ENCODE results near the gene SLTM. TPM values are rescaled to one million over a fixed set of nuclear protein-coding genes. Genes with fewer than 3 reads are reported as not detected.
"Not testable (repeated sequence)": the region's sequence is repeated elsewhere in the genome, so short reads cannot be mapped to it uniquely, and the experiment has no call there.

The SLTM gene
- total RNA-seq, 1 experiment from 2014 or later: 127 TPM

GRCh38 chr15:58951388-58952007 lies 18.0 kb upstream of the SLTM start:
- ChIA-PET POLR2A (ENCODE audit: low non-redundant PET) (no interaction called here), CTCF (no interaction called here)
- DNase-seq (ENCODE audit: low spot score): peak; percentile 39

GRCh38 chr15:58947179-58947578 lies 13.7 kb upstream of the SLTM start:
- Histone ChIP-seq H3K27me3 (replicated peaks; ENCODE audit: insufficient read depth, low read depth, low read length, poor library complexity) (no peaks in the 10 kb centered on the region), H3K4me1 (ENCODE audit: insufficient read depth, low read length, poor library complexity, severe bottlenecking) (peaks cover 5% of the 10 kb centered on the region), H3K36me3 (ENCODE audit: insufficient read depth, low read length, poor library complexity, severe bottlenecking) (no peaks in the 10 kb centered on the region), H3K9me3 (ENCODE audit: low read depth, low read length, poor library complexity, severe bottlenecking) (no peaks in the 10 kb centered on the region), H3K4me3 (ENCODE audit: low read depth, low read length, poor library complexity, severe bottlenecking) (no peak overlapping the region), H3K27ac (ENCODE audit: low read depth, low read length, poor library complexity, severe bottlenecking) (no peak overlapping the region)
- no TSS peak for BruUV-seq (replicated peaks)
- DNase-seq (ENCODE audit: low spot score): no peak
- POLR2A ChIA-PET (ENCODE audit: low non-redundant PET): no interaction called here
- TF ChIP-seq CTCF (conservative IDR thresholded peaks at IDR 0.05; ENCODE audit: low read depth, low read length) (no peak), EZH2 (IDR thresholded peaks at IDR 0.05; ENCODE audit: borderline replicate concordance, low read depth, low read length, poor library complexity, severe bottlenecking) (no peak)
- CTCF ChIA-PET: no interaction called here
- intact Hi-C loops (cut with micrococcal nuclease; ENCODE audit: unreplicated experiment): no loop called here

More at GRCh38 chr15:58951388-58952007, 18.0 kb upstream of the SLTM start:
- H3K4me3 ChIP-seq (ENCODE audit: low read depth, low read length, poor library complexity, severe bottlenecking): no peak overlapping the region
- no TSS peak for BruUV-seq (replicated peaks)
- H3K9me3 ChIP-seq (ENCODE audit: low read depth, low read length, poor library complexity, severe bottlenecking): no peaks in the 10 kb centered on the region
- no peak for TF ChIP-seq EZH2 (IDR thresholded peaks at IDR 0.05; ENCODE audit: borderline replicate concordance, low read depth, low read length, poor library complexity, severe bottlenecking)
- no peak for TF ChIP-seq CTCF (conservative IDR thresholded peaks at IDR 0.05; ENCODE audit: low read depth, low read length)
- no peaks in the 10 kb centered on the region for H3K36me3 ChIP-seq (ENCODE audit: insufficient read depth, low read length, poor library complexity, severe bottlenecking)
- H3K27me3 ChIP-seq (replicated peaks; ENCODE audit: insufficient read depth, low read depth, low read length, poor library complexity): no peaks in the 10 kb centered on the region
- H3K27ac ChIP-seq (ENCODE audit: low read depth, low read length, poor library complexity, severe bottlenecking): no peak overlapping the region
- intact Hi-C loops (cut with micrococcal nuclease; ENCODE audit: unreplicated experiment): loop anchor here (10.0 kb wide), 2 partner anchors 543 to 727 kb away; no protein-coding TSS in a partner anchor
- H3K4me1 ChIP-seq (ENCODE audit: insufficient read depth, low read length, poor library complexity, severe bottlenecking): peaks cover 5% of the 10 kb centered on the region

GRCh38 chr15:58934974-58935373 lies 1.5 kb upstream of the SLTM start:
- H3K27me3 ChIP-seq (replicated peaks; ENCODE audit: insufficient read depth, low read depth, low read length, poor library complexity); H3K9me3 ChIP-seq (ENCODE audit: low read depth, low read length, poor library complexity, severe bottlenecking); POLR2A ChIA-PET (ENCODE audit: low non-redundant PET); BruUV-seq (replicated peaks); H3K4me3 ChIP-seq (ENCODE audit: low read depth, low read length, poor library complexity, severe bottlenecking); H3K27ac ChIP-seq (ENCODE audit: low read depth, low read length, poor library complexity, severe bottlenecking); CTCF ChIA-PET; intact Hi-C loops (cut with micrococcal nuclease; ENCODE audit: unreplicated experiment); H3K36me3 ChIP-seq (ENCODE audit: insufficient read depth, low read length, poor library complexity, severe bottlenecking); H3K4me1 ChIP-seq (ENCODE audit: insufficient read depth, low read length, poor library complexity, severe bottlenecking); DNase-seq (ENCODE audit: low spot score): not testable (repeated sequence)

- no peak overlapping the region for H3K27ac ChIP-seq (ENCODE audit: low read depth, low read length, poor library complexity, severe bottlenecking)
- BruUV-seq (replicated peaks): no TSS peak
- H3K9me3 ChIP-seq (ENCODE audit: low read depth, low read length, poor library complexity, severe bottlenecking): no peaks in the 10 kb centered on the region
- TF ChIP-seq EZH2 (IDR thresholded peaks at IDR 0.05; ENCODE audit: borderline replicate concordance, low read depth, low read length, poor library complexity, severe bottlenecking): no peak
- TF ChIP-seq CTCF (conservative IDR thresholded peaks at IDR 0.05; ENCODE audit: low read depth, low read length): no peak
- ChIA-PET CTCF (no interaction called here), POLR2A (ENCODE audit: low non-redundant PET) (no interaction called here)
- no peaks in the 10 kb centered on the region for H3K27me3 ChIP-seq (replicated peaks; ENCODE audit: insufficient read depth, low read depth, low read length, poor library complexity)
- intact Hi-C loops (cut with micrococcal nuclease; ENCODE audit: unreplicated experiment): no loop called here
- peaks cover 10% of the 10 kb centered on the region for H3K4me1 ChIP-seq (ENCODE audit: insufficient read depth, low read length, poor library complexity, severe bottlenecking)
- no peak overlapping the region for H3K4me3 ChIP-seq (ENCODE audit: low read depth, low read length, poor library complexity, severe bottlenecking)
- H3K36me3 ChIP-seq (ENCODE audit: insufficient read depth, low read length, poor library complexity, severe bottlenecking): peaks cover 1% of the 10 kb centered on the region
- no peak for DNase-seq (ENCODE audit: low spot score)
Observed at GRCh38 chr15:58934521-58934920, 1.0 kb upstream of the SLTM start.
